Activated effector memory CD4-positive, alpha-beta T cell treated with anti-CD3 and anti-CD28 coated beads, Interleukin-2, amount 50 U/mL, for 16 hours (primary cell): Measurements from ENCODE around the gene ATR.

Source experiments
- DNase-seq: peaks from one replicate; pipeline ENCODE4 v3.0.0-alpha.2; 2020

ATR gene

GRCh38 chr3:142507241-142507640 is 71.3 kb downstream of the ATR start:
- no peak for DNase-seq

- DNase-seq, result no peak
Observed at GRCh38 chr3:142502187-142502985, 76.1 kb downstream of the ATR start.

- no peak for DNase-seq
Observed at GRCh38 chr3:142501004-142501926, 77.3 kb downstream of the ATR start.

GRCh38 chr3:142500211-142500610 is 78.3 kb downstream of the ATR start:
- DNase-seq, result no peak

GRCh38 chr3:142498397-142499180 is 79.9 kb downstream of the ATR start:
- DNase-seq, result no peak

- DNase-seq, result no peak
Observed at GRCh38 chr3:142497729-142498128, 80.8 kb downstream of the ATR start.

GRCh38 chr3:142495103-142495502 is 83.4 kb downstream of the ATR start:
- DNase-seq, result no peak

GRCh38 chr3:142492184-142492583 is 86.3 kb downstream of the ATR start:
- DNase-seq, result no peak

- DNase-seq, result no peak
Observed at GRCh38 chr3:142489572-142490323, 88.8 kb downstream of the ATR start.

- DNase-seq, result no peak
Observed at GRCh38 chr3:142484912-142485435, 93.6 kb downstream of the ATR start.

GRCh38 chr3:142481196-142481595 is 97.3 kb downstream of the ATR start:
- DNase-seq, result no peak

GRCh38 chr3:142470826-142471225 is 107.7 kb downstream of the ATR start:
- no peak for DNase-seq

- no peak for DNase-seq
Observed at GRCh38 chr3:142468456-142468855, 110.1 kb downstream of the ATR start.

GRCh38 chr3:142467768-142468167 is 110.8 kb downstream of the ATR start:
- no peak for DNase-seq

- DNase-seq, result no peak
Observed at GRCh38 chr3:142460689-142461088, 117.8 kb downstream of the ATR start.

- no peak for DNase-seq
Observed at GRCh38 chr3:142459929-142460328, 118.6 kb downstream of the ATR start.

GRCh38 chr3:142459096-142459495 is 119.4 kb downstream of the ATR start:
- DNase-seq, result no peak

GRCh38 chr3:142450881-142451280 is 127.7 kb downstream of the ATR start:
- DNase-seq, result no peak

GRCh38 chr3:142450189-142450588 is 128.3 kb downstream of the ATR start:
- no peak for DNase-seq

GRCh38 chr3:142447852-142448823 is 130.4 kb downstream of the ATR start, which contains the start of gene XRN1:
Gene XRN1 (minus strand): TSS chr3:142448037. CDS start chr3:142447944, 93 bp downstream.
- peak; percentile 98 for DNase-seq
